22Rv1 (cell line): ENCODE results near the gene VANGL2.

Source experiments
- CTCF ChIP-seq: fragments of 450-650 bp; IDR thresholded peaks from 2 replicates; pipeline ENCODE4 v1.5.1; 2017; ENCODE audit warnings: mild to moderate bottlenecking
- ZFX ChIP-seq: fragments of 450-650 bp; IDR thresholded peaks from 2 replicates; pipeline ENCODE4 v1.6.1; 2017; ENCODE audit warnings: antibody characterized with exemption, borderline replicate concordance

- TF ChIP-seq CTCF (no peak), ZFX (no peak)
Measured at GRCh38 chr1:160400646-160401486, 502 bp downstream of the VANGL2 start.
